Esophagus muscularis mucosa (tissue), 4 donors: ENCODE results near the gene ATG10. TPM values are rescaled to one million over a fixed set of nuclear protein-coding genes. Genes with fewer than 3 reads are reported as not detected.

Experiments
- DNase-seq: peaks from one replicate; pipeline ENCODE4 v3.0.0-alpha.2; 2017; ENCODE audit errors: extremely low spot score
- H3K27ac ChIP-seq, 4 donors: fragments of 200-600 bp; sonication (generic); replicated peaks in 1 of 4; 1 replicate in 3 of 4; 2 replicates in 1 of 4; pipeline ENCODE4 v1.5.1; 2016 to 2019; ENCODE audit warnings: mild to moderate bottlenecking in 1 of 4
- H3K27me3 ChIP-seq, 4 donors: fragments of 200-600 bp; sonication (generic); one replicate each; pipeline versions ENCODE4 v1.5.1 to v1.6.0; 2016 to 2019
- H3K36me3 ChIP-seq, 4 donors: fragments of 200-600 bp; sonication (generic); one replicate each; pipeline ENCODE4 v1.5.1; 2016 to 2019
- H3K4me1 ChIP-seq, 4 donors: fragments of 200-600 bp; sonication (generic); one replicate each; pipeline ENCODE4 v1.5.1; 2016 to 2019
- H3K4me3 ChIP-seq, 4 donors: fragments of 200-600 bp; sonication (generic); 1 replicate in 2 of 4; 2 replicates in 2 of 4; pipeline ENCODE4 v1.5.1; 2016 to 2019; ENCODE audit warnings: mild to moderate bottlenecking in 4 of 4, moderate library complexity in 1 of 4
- H3K9me3 ChIP-seq, 4 donors: fragments of 200-600 bp; sonication (generic); 1 replicate in 3 of 4; 2 replicates in 1 of 4; pipeline ENCODE4 v1.5.1; 2016 to 2019
- CTCF ChIP-seq, 3 experiments: fragments of 200-600 bp in 2 of 3; fragments of 450-650 bp in 1 of 3; sonication (generic) in 2 of 3; IDR thresholded peaks; one replicate each; pipeline ENCODE4 v1.5.1; 2017 to 2019; ENCODE audit warnings: antibody characterized with exemption in 3 of 3, mild to moderate bottlenecking in 2 of 3, moderate library complexity in 1 of 3
- EP300 ChIP-seq: sonication (generic); formaldehyde crosslinking; IDR thresholded peaks from one replicate; pipeline ENCODE4 v1.6.1; 2017; ENCODE audit warnings: antibody characterized with exemption
- POLR2A ChIP-seq: fragments of 450-650 bp; IDR thresholded peaks from one replicate; pipeline ENCODE4 v1.6.1; 2017; ENCODE audit warnings: antibody characterized with exemption, moderate library complexity, mild to moderate bottlenecking, low read depth
- POLR2AphosphoS5 ChIP-seq, 2 donors: sonication (generic); formaldehyde crosslinking; IDR thresholded peaks; one replicate each; pipeline ENCODE4 v1.6.1; 2017; ENCODE audit warnings: antibody characterized with exemption in 2 of 2
- WGBS: methylation state at CpG from one replicate; pipeline ENCODE4 v1.1.5; 2018; 5-methylcytosine and 5-hydroxymethylcytosine counted together
- intact Hi-C: fragments of 100-400 bp; cut with DNase I; formaldehyde crosslinking; loops from one replicate; pipeline ENCODE4 v1.15.1; 2023
- total RNA-seq, 4 donors: library from RNA; depleted of rRNA; stranded (reverse); fragments of >200 nt; gene quantifications; one replicate each; pipeline versions ENCODE4 v1.1.0 to v1.2.1, GENCODE V29; 2016

Gene ATG10
- total RNA-seq = 1 to 10 TPM; 5.2 to 9.1 (median 7.3) TPM

GRCh38 chr5:81971712-81972491 lies at the start of gene ATG10:
Gene ATG10, plus strand, starts transcription at chr5:81972023. Its CDS starts 15,548 bp downstream, at chr5:81987571.
- H3K4me3 ChIP-seq = peak within 1 kb of the TSS; percentile 70 to 87 (median 82)
- WGBS = 0% methylated on average over 7 of the region's 77 CpGs
- H3K9me3 ChIP-seq = no peaks in the 10 kb centered on the region
- no peaks in the 10 kb centered on the region for H3K27me3 ChIP-seq
- H3K27ac ChIP-seq = peak within 1 kb of the TSS; percentile 98 to 99 (median 98)
- DNase-seq = peak; percentile 97
- intact Hi-C loops = loop anchor here (5.0 to 10.0 kb wide), 4 partner anchors 115 to 547 kb away; partner anchors contain the start of gene SSBP2
- peaks cover 0 to 16% (median 12%) of the 10 kb centered on the region in 4 donors for H3K4me1 ChIP-seq
- TF ChIP-seq POLR2A (peak; percentile 91), EP300 (no peak), POLR2AphosphoS5 (IDR thresholded peaks at IDR 0.05) (peak; percentile 97 to 99), CTCF (IDR thresholded peaks at IDR 0.05) (no peak)
- H3K36me3 ChIP-seq = peaks cover 0 to 9% (median 3%) of the 10 kb centered on the region in 4 donors

- Histone ChIP-seq H3K9me3 (no peaks in the 10 kb centered on the region), H3K27me3 (no peaks in the 10 kb centered on the region), H3K4me3 (no peak overlapping the region), H3K27ac (no peak overlapping the region), H3K36me3 (no peaks in the 10 kb centered on the region), H3K4me1 (no peaks in the 10 kb centered on the region)
- WGBS = 77% methylated on average over 4 of the region's 4 CpGs
- DNase-seq = no peak
- TF ChIP-seq POLR2A (no peak), CTCF (IDR thresholded peaks at IDR 0.05) (no peak)
- intact Hi-C loops = no loop called here
These were observed 49.0 kb upstream of the ATG10 start for GRCh38 chr5:81922854-81923279.

- H3K27ac ChIP-seq = no peak overlapping the region
- TF ChIP-seq POLR2AphosphoS5 (IDR thresholded peaks at IDR 0.05) (no peak), POLR2A (no peak)
- WGBS = 67% methylated on average over 4 of the region's 4 CpGs
- no peaks in the 10 kb centered on the region for H3K27me3 ChIP-seq
- intact Hi-C loops = no loop called here
- H3K4me3 ChIP-seq = no peak overlapping the region
- H3K4me1 ChIP-seq = no peaks in the 10 kb centered on the region
- no peak for DNase-seq
- no peaks in the 10 kb centered on the region for H3K36me3 ChIP-seq
- H3K9me3 ChIP-seq = no peaks in the 10 kb centered on the region
These were observed 47.4 kb upstream of the ATG10 start for GRCh38 chr5:81924442-81924841.

GRCh38 chr5:81925009-81925408 lies 46.8 kb upstream of the ATG10 start:
- no peaks in the 10 kb centered on the region for H3K4me1 ChIP-seq
- H3K4me3 ChIP-seq = no peak overlapping the region
- no peak overlapping the region for H3K27ac ChIP-seq
- WGBS = 84% methylated on average over 4 of the region's 4 CpGs
- DNase-seq = no peak
- intact Hi-C loops = no loop called here
- H3K9me3 ChIP-seq = no peaks in the 10 kb centered on the region
- no peak for TF ChIP-seq POLR2A
- no peak for TF ChIP-seq CTCF (IDR thresholded peaks at IDR 0.05)
- no peak for TF ChIP-seq POLR2AphosphoS5 (IDR thresholded peaks at IDR 0.05)
- TF ChIP-seq EP300 = no peak
- no peaks in the 10 kb centered on the region for H3K27me3 ChIP-seq
- H3K36me3 ChIP-seq = no peaks in the 10 kb centered on the region

- no peak overlapping the region for H3K4me3 ChIP-seq
- H3K27ac ChIP-seq = no peak overlapping the region
- intact Hi-C loops = no loop called here
- 82% methylated on average over 7 of the region's 7 CpGs for WGBS
- H3K27me3 ChIP-seq = no peaks in the 10 kb centered on the region
- TF ChIP-seq EP300 = no peak
- TF ChIP-seq POLR2AphosphoS5 (IDR thresholded peaks at IDR 0.05) = no peak
- TF ChIP-seq CTCF (IDR thresholded peaks at IDR 0.05) = no peak
- no peak for TF ChIP-seq POLR2A
- H3K36me3 ChIP-seq = no peaks in the 10 kb centered on the region
- H3K9me3 ChIP-seq = no peaks in the 10 kb centered on the region
- no peak for DNase-seq
- no peaks in the 10 kb centered on the region for H3K4me1 ChIP-seq
These were observed 45.8 kb upstream of the ATG10 start for GRCh38 chr5:81925981-81926380.
